Endothelial cell (in vitro differentiated cells): Measurements from ENCODE around the gene FCHSD1. TPM values are rescaled to one million over a fixed set of nuclear protein-coding genes. Genes with fewer than 3 reads are reported as not detected.
A peak's percentile ranks its signal among the peaks of the same experiment; 100 is the strongest.

Experiments used
- DNase-seq: peaks from one replicate; pipeline ENCODE4 v3.0.0; 2021; ENCODE audit warnings: low spot score
- H3K27ac Mint-ChIP-seq: one replicate; pipeline ENCODE4 v1.8.0; 2021; ENCODE audit warnings: mixed read lengths, inconsistent platforms; ENCODE audit not compliant: unreplicated experiment
- H3K27me3 Mint-ChIP-seq: one replicate; pipeline ENCODE4 v1.8.0; 2021; ENCODE audit warnings: mild to moderate bottlenecking, moderate library complexity, mixed read lengths, inconsistent platforms; ENCODE audit not compliant: unreplicated experiment
- H3K36me3 Mint-ChIP-seq: one replicate; pipeline ENCODE4 v1.8.0; 2021; ENCODE audit warnings: mild to moderate bottlenecking, low read depth, mixed read lengths, inconsistent platforms; ENCODE audit not compliant: unreplicated experiment
- H3K4me1 Mint-ChIP-seq: one replicate; pipeline ENCODE4 v1.8.0; 2021; ENCODE audit warnings: mild to moderate bottlenecking, mixed read lengths, inconsistent platforms; ENCODE audit not compliant: unreplicated experiment
- H3K4me3 Mint-ChIP-seq: one replicate; pipeline ENCODE4 v1.8.0; 2021; ENCODE audit warnings: mild to moderate bottlenecking, mixed read lengths, inconsistent platforms; ENCODE audit not compliant: unreplicated experiment
- H3K9me3 Mint-ChIP-seq: one replicate; pipeline ENCODE4 v1.8.0; 2021; ENCODE audit warnings: mixed read lengths, inconsistent platforms; ENCODE audit not compliant: unreplicated experiment
- CTCF ChIP-seq: fragments of 200-600 bp; sonication (generic); IDR thresholded peaks from one replicate; pipeline ENCODE4 v1.5.0; 2021; ENCODE audit warnings: antibody characterized with exemption; ENCODE audit not compliant: unreplicated experiment
- long read RNA-seq: library from polyadenylated mRNA; unstranded; transcript quantifications from one replicate; pipeline ENCODE4 v2.0.0, GENCODE V29; 2020; ENCODE audit not compliant: unreplicated experiment
- total RNA-seq: library from RNA; stranded (reverse); fragmentation: NEBNext Ultra II Directional; extraction: Animal tissue kit (Norgen Biotek cat#: 25700); gene quantifications from one replicate; pipeline ENCODE4 v1.2.1, GENCODE V29; 2021; ENCODE audit not compliant: unreplicated experiment

Gene FCHSD1
- 63.3 TPM for total RNA-seq
- long read RNA-seq, partial matches to known transcripts = 1 of 12 reads
- long read RNA-seq, other reads (novel, unspliced or antisense) = 11 of 12 reads

GRCh38 chr5:141650851-141651727 is at the start of gene FCHSD1:
FCHSD1 (minus strand) TSS chr5:141651418; CDS start chr5:141651368, 50 bp downstream.
- no peak for TF ChIP-seq CTCF
- peak within 1 kb of the TSS; percentile 96 for H3K4me3 Mint-ChIP-seq
- peak within 1 kb of the TSS; percentile 74 for H3K27ac Mint-ChIP-seq
- H3K27me3 Mint-ChIP-seq = peaks cover 21% of the 10 kb centered on the region
- peaks cover 61% of the 10 kb centered on the region for H3K36me3 Mint-ChIP-seq
- H3K4me1 Mint-ChIP-seq = peaks cover 24% of the 10 kb centered on the region
- H3K9me3 Mint-ChIP-seq = no peaks in the 10 kb centered on the region
- peak; percentile 96 for DNase-seq

- H3K36me3 Mint-ChIP-seq = no peaks in the 10 kb centered on the region
- no peak for DNase-seq
- no peaks in the 10 kb centered on the region for H3K9me3 Mint-ChIP-seq
- no peak overlapping the region for H3K4me3 Mint-ChIP-seq
- H3K27ac Mint-ChIP-seq = no peak overlapping the region
- peaks cover 5% of the 10 kb centered on the region for H3K27me3 Mint-ChIP-seq
- no peak for TF ChIP-seq CTCF
- peaks cover 6% of the 10 kb centered on the region for H3K4me1 Mint-ChIP-seq
Observed at GRCh38 chr5:141697586-141697985, 46.4 kb upstream of the FCHSD1 start.

GRCh38 chr5:141696431-141696830 is 45.2 kb upstream of the FCHSD1 start:
- Mint-ChIP-seq H3K36me3 (no peaks in the 10 kb centered on the region), H3K27ac (no peak overlapping the region), H3K4me3 (no peak overlapping the region), H3K27me3 (peaks cover 7% of the 10 kb centered on the region), H3K4me1 (peaks cover 16% of the 10 kb centered on the region), H3K9me3 (no peaks in the 10 kb centered on the region)
- no peak for TF ChIP-seq CTCF
- DNase-seq = no peak

- no peak overlapping the region for H3K4me3 Mint-ChIP-seq
- H3K27me3 Mint-ChIP-seq = peaks cover 7% of the 10 kb centered on the region
- H3K9me3 Mint-ChIP-seq = no peaks in the 10 kb centered on the region
- no peak for TF ChIP-seq CTCF
- H3K36me3 Mint-ChIP-seq = no peaks in the 10 kb centered on the region
- H3K27ac Mint-ChIP-seq = no peak overlapping the region
- DNase-seq = no peak
- peaks cover 21% of the 10 kb centered on the region for H3K4me1 Mint-ChIP-seq
Observed at GRCh38 chr5:141695627-141696215, 44.5 kb upstream of the FCHSD1 start.

GRCh38 chr5:141694479-141694878 is 43.3 kb upstream of the FCHSD1 start:
- no peak for TF ChIP-seq CTCF
- Mint-ChIP-seq H3K27me3 (peaks cover 7% of the 10 kb centered on the region), H3K36me3 (no peaks in the 10 kb centered on the region), H3K9me3 (no peaks in the 10 kb centered on the region), H3K4me3 (no peak overlapping the region), H3K4me1 (peaks cover 30% of the 10 kb centered on the region), H3K27ac (no peak overlapping the region)
- no peak for DNase-seq
